ENCODE results near the gene GOLPH3. TPM values are rescaled to one million over a fixed set of nuclear protein-coding genes. Genes with fewer than 3 reads are reported as not detected.
"Not testable (repeated sequence)": the region's sequence is repeated elsewhere in the genome, so short reads cannot be mapped to it uniquely, and the experiment has no call there.

The GOLPH3 gene
- total and polyA plus RNA-seq, 2 experiments from 2014 or later = 68.5 to 96.1 TPM

- TF ChIP-seq REST (IDR thresholded peaks at IDR 0.05; ENCODE audit: unreplicated experiment) (no peak), EZH2 (IDR thresholded peaks at IDR 0.05; ENCODE audit: low read depth, unreplicated experiment) (no peak), CTCF (conservative IDR thresholded peaks at IDR 0.05; ENCODE audit: low read depth in 2 of 2) (no peak)
Observed at GRCh38 chr5:32173267-32174010, 680 bp downstream of the GOLPH3 start (continued).

- no peaks in the 10 kb centered on the region for H3K27me3 ChIP-seq (ENCODE audit: insufficient read depth)
- H3K4me2 ChIP-seq = peak overlapping the region; percentile 73
- peak overlapping the region; percentile 98 for H3K27ac Mint-ChIP-seq
- DNase-seq (ENCODE audit: low spot score) (no peak), ATAC-seq (no peak)
- peaks cover 57% of the 10 kb centered on the region for H3K36me3 Mint-ChIP-seq (ENCODE audit: low read depth)
- peaks cover 17% of the 10 kb centered on the region; the same call in 1 of the 2 replicates for H3K36me3 ChIP-seq (ENCODE audit: insufficient read depth)
- H3K4me1 Mint-ChIP-seq = peaks cover 21% of the 10 kb centered on the region
- peak overlapping the region; percentile 95 for H3K4me3 ChIP-seq
- no peaks in the 10 kb centered on the region; the same call in 1 of the 3 replicates for H3K9me3 Mint-ChIP-seq
- peaks cover 59% of the 10 kb centered on the region for H3K79me2 ChIP-seq (replicated peaks; ENCODE audit: insufficient read depth)
- H3K27me3 Mint-ChIP-seq (ENCODE audit: insufficient read depth, low read depth, poor library complexity) = peaks cover 21% of the 10 kb centered on the region
- H3K4me3 Mint-ChIP-seq = peak overlapping the region; percentile 97
- H3F3A ChIP-seq (replicated peaks; ENCODE audit: low read depth) = peaks cover 7% of the 10 kb centered on the region; the same call in 1 of the 2 replicates
- peaks cover 20% of the 10 kb centered on the region for H4K20me1 ChIP-seq (replicated peaks; ENCODE audit: insufficient read depth)
- H3K9me2 ChIP-seq (ENCODE audit: insufficient read depth) = no peaks in the 10 kb centered on the region
- no peak overlapping the region for H2AFZ ChIP-seq
- TF ChIP-seq JUNB (IDR thresholded peaks at IDR 0.05; ENCODE audit: unreplicated experiment) = no peak
- no peak for TF ChIP-seq STAT1 (IDR thresholded peaks at IDR 0.05; ENCODE audit: unreplicated experiment)
- no peak for TF ChIP-seq CTCF (conservative IDR thresholded peaks at IDR 0.05; ENCODE audit: low read depth in 2 of 2)
- TF ChIP-seq ZNF331 (CRISPR knock-in tag; IDR thresholded peaks at IDR 0.05; ENCODE audit: low read depth) = no peak
- peaks cover 7% of the 10 kb centered on the region for H3K4me1 ChIP-seq (ENCODE audit: insufficient read depth)
- peak overlapping the region; percentile 99 for H3K27ac ChIP-seq (ENCODE audit: low read depth)
Observed at GRCh38 chr5:32172923-32173266, 1.2 kb downstream of the GOLPH3 start.

- Mint-ChIP-seq H3K36me3 (ENCODE audit: low read depth) (peaks cover 63% of the 10 kb centered on the region), H3K4me1 (peaks cover 16% of the 10 kb centered on the region), H3K4me3 (peak overlapping the region; percentile 97), H3K27ac (peak overlapping the region; percentile 98), H3K27me3 (ENCODE audit: insufficient read depth, low read depth, poor library complexity) (peaks cover 19% of the 10 kb centered on the region)
- H3K27me3 ChIP-seq (ENCODE audit: insufficient read depth); H3K9me2 ChIP-seq (ENCODE audit: insufficient read depth); ATAC-seq; H3F3A ChIP-seq (replicated peaks; ENCODE audit: low read depth); H3K9me3 Mint-ChIP-seq; H3K4me1 ChIP-seq (ENCODE audit: insufficient read depth); H2AFZ ChIP-seq: not testable (repeated sequence)
- Histone ChIP-seq H3K27ac (ENCODE audit: low read depth) (peak overlapping the region; percentile 99; the same call in 1 of the 2 replicates), H3K4me3 (peak overlapping the region; percentile 95), H3K79me2 (replicated peaks; ENCODE audit: insufficient read depth) (peaks cover 64% of the 10 kb centered on the region), H3K36me3 (ENCODE audit: insufficient read depth) (peaks cover 22% of the 10 kb centered on the region; the same call in 1 of the 2 replicates), H3K4me2 (peak overlapping the region; percentile 73), H4K20me1 (replicated peaks; ENCODE audit: insufficient read depth) (peaks cover 24% of the 10 kb centered on the region)
- peak; percentile 40 for DNase-seq (ENCODE audit: low spot score)
Observed at GRCh38 chr5:32172186-32172911, 1.8 kb downstream of the GOLPH3 start.

All from GM23338 (cell line).